Stimulated activated memory B cell treated with anti-CD40 and anti-IgM and Interleukin-4, amounts not matched to agents 10 μg/mL and 1 μg/mL and 100 μg/mL, for 72 hours (primary cell): Measurements from ENCODE around the gene ODAD2.
A peak's percentile ranks its signal among the peaks of the same experiment; 100 is the strongest.
"Not testable (repeated sequence)": the region's sequence is repeated elsewhere in the genome, so short reads cannot be mapped to it uniquely, and the experiment has no call there.

Experiments
- ATAC-seq: fragments of 150-1000 bp; cut with Tn5 transposase; 2 replicates; pipeline ENCODE4 v1.10.0; 2021
- H3K27ac Mint-ChIP-seq: one replicate; pipeline ENCODE4 v1.8.0; 2022; ENCODE audit warnings: mild to moderate bottlenecking, mixed read lengths
- H3K27me3 Mint-ChIP-seq: one replicate; pipeline ENCODE4 v1.8.0; 2022; ENCODE audit warnings: mixed read lengths
- H3K36me3 Mint-ChIP-seq: one replicate; pipeline ENCODE4 v1.8.0; 2022; ENCODE audit warnings: mixed read lengths
- H3K4me1 Mint-ChIP-seq: one replicate; pipeline ENCODE4 v1.8.0; 2022; ENCODE audit warnings: mixed read lengths
- H3K4me3 Mint-ChIP-seq: one replicate; pipeline ENCODE4 v1.8.0; 2022; ENCODE audit warnings: mild to moderate bottlenecking, moderate library complexity, mixed read lengths
- H3K9me3 Mint-ChIP-seq: one replicate; pipeline ENCODE4 v1.8.0; 2022; ENCODE audit warnings: mixed read lengths

ODAD2 gene

GRCh38 chr10:27989357-27989756 lies 9.5 kb downstream of the ODAD2 start:
- H3K27ac Mint-ChIP-seq, H3K27me3 Mint-ChIP-seq, ATAC-seq, H3K36me3 Mint-ChIP-seq, H3K4me3 Mint-ChIP-seq, H3K9me3 Mint-ChIP-seq, H3K4me1 Mint-ChIP-seq: not testable (repeated sequence)

GRCh38 chr10:27986821-27987220 lies 12.1 kb downstream of the ODAD2 start:
- Mint-ChIP-seq H3K4me3 (no peak overlapping the region), H3K9me3 (no peaks in the 10 kb centered on the region), H3K27ac (no peak overlapping the region), H3K36me3 (no peaks in the 10 kb centered on the region), H3K27me3 (peaks cover 9% of the 10 kb centered on the region), H3K4me1 (no peaks in the 10 kb centered on the region)
- ATAC-seq: no peak

- no peaks in the 10 kb centered on the region for H3K4me1 Mint-ChIP-seq
- H3K27me3 Mint-ChIP-seq: no peaks in the 10 kb centered on the region
- no peak overlapping the region for H3K27ac Mint-ChIP-seq
- no peak overlapping the region for H3K4me3 Mint-ChIP-seq
- ATAC-seq: peak; percentile 59
- H3K36me3 Mint-ChIP-seq: no peaks in the 10 kb centered on the region
- H3K9me3 Mint-ChIP-seq: no peaks in the 10 kb centered on the region
These were observed 15.9 kb downstream of the ODAD2 start for GRCh38 chr10:27982875-27983543.

DNA sequence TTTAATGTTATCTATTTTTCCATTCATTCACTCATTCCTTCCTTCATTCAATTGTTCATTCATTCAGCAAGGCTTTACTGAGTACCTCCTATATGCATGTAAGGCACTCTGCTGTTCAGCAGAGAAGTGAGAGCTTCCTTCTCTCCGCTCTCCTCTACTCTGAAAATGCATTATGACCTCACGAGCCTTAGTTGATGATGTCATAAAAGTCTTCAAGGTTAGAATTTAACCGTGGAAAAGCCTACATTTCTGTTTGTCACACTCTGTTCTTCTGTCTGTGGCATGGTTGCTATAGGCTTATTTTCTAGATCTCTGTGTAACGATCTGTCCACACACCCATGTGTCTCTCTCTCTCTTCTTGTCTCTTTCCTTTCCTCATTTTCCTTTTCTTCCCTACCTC lies 17.1 kb downstream of the ODAD2 start:
- H3K27me3 Mint-ChIP-seq: peaks cover 6% of the 10 kb centered on the region
- H3K36me3 Mint-ChIP-seq: no peaks in the 10 kb centered on the region
- H3K9me3 Mint-ChIP-seq: no peaks in the 10 kb centered on the region
- no peaks in the 10 kb centered on the region for H3K4me1 Mint-ChIP-seq
- no peak overlapping the region for H3K27ac Mint-ChIP-seq
- no peak overlapping the region for H3K4me3 Mint-ChIP-seq
- no peak for ATAC-seq

DNA sequence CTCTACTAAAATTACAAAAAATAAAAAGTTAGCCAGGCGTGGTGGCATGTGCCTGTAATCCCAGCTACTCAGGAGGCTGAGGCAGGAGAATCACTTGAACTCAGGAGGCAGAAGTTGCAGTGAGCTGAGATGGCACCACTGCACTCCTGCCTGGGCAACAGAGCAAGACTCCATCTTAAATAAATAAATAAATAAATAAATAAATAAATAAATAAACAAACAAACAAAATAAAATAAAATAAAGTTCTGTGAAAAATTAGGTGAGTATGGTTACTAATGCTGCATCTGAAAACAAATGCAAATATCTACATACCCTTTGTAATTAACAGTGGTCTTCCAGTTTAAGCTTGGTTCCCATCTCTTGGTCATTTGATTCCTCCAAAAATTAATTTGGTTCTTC lies 28.1 kb downstream of the ODAD2 start:
- not testable (repeated sequence) for ATAC-seq, H3K36me3 Mint-ChIP-seq, H3K4me3 Mint-ChIP-seq, H3K9me3 Mint-ChIP-seq, H3K27ac Mint-ChIP-seq, H3K4me1 Mint-ChIP-seq
- peaks cover 17% of the 10 kb centered on the region for H3K27me3 Mint-ChIP-seq

- ATAC-seq, H3K9me3 Mint-ChIP-seq, H3K4me1 Mint-ChIP-seq, H3K36me3 Mint-ChIP-seq, H3K27ac Mint-ChIP-seq, H3K4me3 Mint-ChIP-seq: not testable (repeated sequence)
- peaks cover 14% of the 10 kb centered on the region for H3K27me3 Mint-ChIP-seq
These were observed 28.9 kb downstream of the ODAD2 start for GRCh38 chr10:27969931-27970330.

- H3K4me3 Mint-ChIP-seq: peak overlapping the region; percentile 47
- no peaks in the 10 kb centered on the region for H3K36me3 Mint-ChIP-seq
- H3K9me3 Mint-ChIP-seq: no peaks in the 10 kb centered on the region
- peaks cover 10% of the 10 kb centered on the region for H3K4me1 Mint-ChIP-seq
- ATAC-seq: no peak
- no peaks in the 10 kb centered on the region for H3K27me3 Mint-ChIP-seq
- H3K27ac Mint-ChIP-seq: peak overlapping the region; percentile 57
These were observed 39.7 kb downstream of the ODAD2 start for GRCh38 chr10:27959093-27959715.

GRCh38 chr10:27958383-27958782 lies 40.5 kb downstream of the ODAD2 start:
- Mint-ChIP-seq H3K4me1 (peaks cover 10% of the 10 kb centered on the region), H3K4me3 (peak overlapping the region; percentile 64), H3K27ac (peak overlapping the region; percentile 57)
- H3K36me3 Mint-ChIP-seq, H3K9me3 Mint-ChIP-seq, H3K27me3 Mint-ChIP-seq: not testable (repeated sequence)
- peak; percentile 60 for ATAC-seq

DNA sequence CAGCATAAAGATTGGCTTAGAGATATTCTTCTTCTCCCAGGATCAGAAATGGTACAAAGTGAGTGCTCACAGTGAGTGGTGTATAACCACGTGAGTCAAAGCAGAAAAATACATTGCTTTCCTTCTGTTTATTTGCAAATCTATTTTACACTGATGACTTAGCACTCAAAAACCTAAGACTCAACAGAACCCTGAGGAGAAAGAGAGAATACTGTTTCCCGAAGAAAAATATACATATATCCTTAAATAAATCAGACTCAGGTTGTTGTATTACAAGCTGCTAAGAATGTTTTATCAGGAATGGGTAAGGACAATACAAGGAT lies 48.7 kb downstream of the ODAD2 start:
- H3K9me3 Mint-ChIP-seq: no peaks in the 10 kb centered on the region
- no peaks in the 10 kb centered on the region for H3K4me1 Mint-ChIP-seq
- no peak overlapping the region for H3K4me3 Mint-ChIP-seq
- peak; percentile 12 for ATAC-seq
- H3K27ac Mint-ChIP-seq: no peak overlapping the region
- peaks cover 3% of the 10 kb centered on the region for H3K27me3 Mint-ChIP-seq
- H3K36me3 Mint-ChIP-seq: no peaks in the 10 kb centered on the region

- H3K4me3 Mint-ChIP-seq: no peak overlapping the region
- no peak overlapping the region for H3K27ac Mint-ChIP-seq
- peak; percentile 36 for ATAC-seq
- no peaks in the 10 kb centered on the region for H3K4me1 Mint-ChIP-seq
- no peaks in the 10 kb centered on the region for H3K36me3 Mint-ChIP-seq
- peaks cover 8% of the 10 kb centered on the region for H3K27me3 Mint-ChIP-seq
- H3K9me3 Mint-ChIP-seq: no peaks in the 10 kb centered on the region
These were observed 49.2 kb downstream of the ODAD2 start for GRCh38 chr10:27949528-27950241.

GRCh38 chr10:27948186-27948585 lies 50.7 kb downstream of the ODAD2 start:
- H3K4me3 Mint-ChIP-seq: no peak overlapping the region
- no peaks in the 10 kb centered on the region for H3K9me3 Mint-ChIP-seq
- no peaks in the 10 kb centered on the region for H3K36me3 Mint-ChIP-seq
- H3K4me1 Mint-ChIP-seq: no peaks in the 10 kb centered on the region
- H3K27ac Mint-ChIP-seq: no peak overlapping the region
- no peak for ATAC-seq
- peaks cover 12% of the 10 kb centered on the region for H3K27me3 Mint-ChIP-seq

DNA sequence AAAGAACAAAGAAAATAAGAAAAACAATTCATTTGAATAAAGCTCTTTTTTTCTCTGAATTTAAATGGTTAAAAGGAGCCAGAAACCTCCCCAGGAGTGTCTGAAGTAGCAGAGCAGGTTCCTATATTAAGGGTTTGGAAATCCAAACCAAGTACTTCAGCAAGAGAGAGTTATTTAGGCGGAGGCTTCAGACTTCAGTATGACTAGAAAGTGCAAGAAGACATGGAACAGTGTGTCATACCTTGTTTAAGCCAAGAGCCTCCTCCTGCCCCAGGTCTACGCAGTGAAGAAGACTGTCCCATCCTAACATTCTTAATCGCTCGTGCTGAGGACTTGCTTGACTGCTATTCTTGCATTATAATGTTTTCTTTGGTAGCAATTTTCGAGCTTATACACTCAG lies 51.3 kb downstream of the ODAD2 start:
- Mint-ChIP-seq H3K36me3 (no peaks in the 10 kb centered on the region), H3K4me3 (no peak overlapping the region)

GRCh38 chr10:27944005-27944404 lies 54.9 kb downstream of the ODAD2 start:
- Mint-ChIP-seq H3K9me3 (no peaks in the 10 kb centered on the region), H3K27me3 (peaks cover 12% of the 10 kb centered on the region), H3K36me3 (no peaks in the 10 kb centered on the region), H3K4me3 (no peak overlapping the region), H3K4me1 (no peaks in the 10 kb centered on the region), H3K27ac (no peak overlapping the region)
- no peak for ATAC-seq

More for the DNA sequence above, 51.3 kb downstream of the ODAD2 start:
- ATAC-seq: no peak
- Mint-ChIP-seq H3K27ac (no peak overlapping the region), H3K9me3 (no peaks in the 10 kb centered on the region), H3K4me1 (no peaks in the 10 kb centered on the region), H3K27me3 (peaks cover 12% of the 10 kb centered on the region)

DNA sequence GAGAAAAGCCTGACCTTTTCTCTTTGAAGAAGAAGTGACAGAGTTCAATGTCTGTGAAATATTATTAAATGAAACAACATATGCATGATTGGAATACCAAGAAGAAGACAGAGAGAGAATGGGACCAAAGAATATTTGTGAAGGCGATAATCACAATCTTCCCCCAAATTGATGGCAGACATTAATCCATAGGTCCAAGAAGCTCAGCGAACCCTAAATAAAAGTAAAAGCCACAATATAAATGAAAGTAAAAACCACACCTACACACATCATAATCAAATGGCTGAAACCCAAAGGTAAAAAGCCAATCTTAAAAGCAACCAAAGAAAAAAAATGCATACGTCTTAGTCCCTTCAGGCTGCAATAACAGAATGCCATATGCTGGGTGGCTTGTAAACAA lies 84.0 kb downstream of the ODAD2 start:
- no peak for ATAC-seq
- no peaks in the 10 kb centered on the region for H3K36me3 Mint-ChIP-seq
- no peak overlapping the region for H3K4me3 Mint-ChIP-seq
- no peak overlapping the region for H3K27ac Mint-ChIP-seq
- no peaks in the 10 kb centered on the region for H3K27me3 Mint-ChIP-seq
- H3K4me1 Mint-ChIP-seq: no peaks in the 10 kb centered on the region
- peaks cover 3% of the 10 kb centered on the region for H3K9me3 Mint-ChIP-seq

GRCh38 chr10:27912231-27912630 lies 86.6 kb downstream of the ODAD2 start:
- Mint-ChIP-seq H3K27ac (no peak overlapping the region), H3K4me1 (no peaks in the 10 kb centered on the region), H3K27me3 (no peaks in the 10 kb centered on the region), H3K9me3 (peaks cover 3% of the 10 kb centered on the region), H3K4me3 (no peak overlapping the region), H3K36me3 (no peaks in the 10 kb centered on the region)
- ATAC-seq: no peak

- Mint-ChIP-seq H3K4me1 (no peaks in the 10 kb centered on the region), H3K4me3 (no peak overlapping the region), H3K27me3 (no peaks in the 10 kb centered on the region), H3K9me3 (peaks cover 4% of the 10 kb centered on the region), H3K36me3 (no peaks in the 10 kb centered on the region), H3K27ac (no peak overlapping the region)
- ATAC-seq: no peak
These were observed 87.3 kb downstream of the ODAD2 start for GRCh38 chr10:27911539-27911938.
